Skeletal muscle tissue (tissue), 4 donors: ENCODE data around the gene SCUBE1. TPM values are rescaled to one million over a fixed set of nuclear protein-coding genes. Genes with fewer than 3 reads are reported as not detected.

Experiments used
- H3K27ac ChIP-seq: one replicate; pipeline ENCODE4 v1.7.0; 2013; ENCODE audit warnings: mild to moderate bottlenecking, low read depth, low read length, inconsistent platforms
- H3K27me3 ChIP-seq, 3 donors: one replicate each; pipeline ENCODE4 v1.7.0; 2013; ENCODE audit warnings: low read length in 3 of 3; ENCODE audit not compliant: control insufficient read depth in 3 of 3, insufficient read depth in 3 of 3
- H3K36me3 ChIP-seq, 3 donors: one replicate each; pipeline ENCODE4 v1.7.0; 2013; ENCODE audit warnings: low read length in 3 of 3; ENCODE audit not compliant: control insufficient read depth in 3 of 3, insufficient read depth in 3 of 3
- H3K4me1 ChIP-seq, 3 donors: one replicate each; pipeline ENCODE4 v1.7.0; 2013; ENCODE audit warnings: low read length in 3 of 3, mild to moderate bottlenecking in 3 of 3; ENCODE audit not compliant: control insufficient read depth in 3 of 3, insufficient read depth in 3 of 3
- H3K4me3 ChIP-seq, 3 donors: one replicate each; pipeline ENCODE4 v1.7.0; 2013; ENCODE audit warnings: low read length in 3 of 3
- H3K9ac ChIP-seq, 3 donors: one replicate each; pipeline ENCODE4 v1.7.0; 2013; ENCODE audit warnings: low read length in 3 of 3, mild to moderate bottlenecking in 3 of 3, moderate library complexity in 2 of 3, low read depth in 1 of 3
- H3K9me3 ChIP-seq, 3 donors: one replicate each; pipeline ENCODE4 v1.7.0; 2013; ENCODE audit warnings: low read length in 3 of 3; ENCODE audit not compliant: control insufficient read depth in 3 of 3
- total RNA-seq: library from RNA; depleted of rRNA; stranded (reverse); fragments of >200 nt; gene quantifications from one replicate; pipeline ENCODE4 v1.2.3, GENCODE V29; 2014
- donor health status: Osteomylitis.

The SCUBE1 gene
- total RNA-seq, 1 donor from 2014 or later, result under 0.01 TPM

GRCh38 chr22:43343670-43344519, 723 bp upstream of the SCUBE1 start:
- Histone ChIP-seq H3K9me3 (no peaks in the 10 kb centered on the region), H3K36me3 (no peaks in the 10 kb centered on the region), H3K4me1 (peaks cover 0 to 6% (median 6%) of the 10 kb centered on the region in 3 donors), H3K4me3 (no peak overlapping the region), H3K9ac (no peak overlapping the region), H3K27ac (no peak overlapping the region), H3K27me3 (peaks cover 47 to 69% (median 54%) of the 10 kb centered on the region in 3 donors)

- no peak overlapping the region for H3K4me3 ChIP-seq
- H3K27me3 ChIP-seq, result peaks cover 45 to 62% (median 58%) of the 10 kb centered on the region in 3 donors
Measured at GRCh38 chr22:43342347-43343261, 568 bp downstream of the SCUBE1 start.

GRCh38 chr22:43341565-43341964, 1.6 kb downstream of the SCUBE1 start:
- Histone ChIP-seq H3K4me3 (no peak overlapping the region), H3K27ac (no peak overlapping the region)

More at GRCh38 chr22:43342347-43343261, 568 bp downstream of the SCUBE1 start:
- no peak overlapping the region for H3K27ac ChIP-seq
- H3K9me3 ChIP-seq, result no peaks in the 10 kb centered on the region
- H3K4me1 ChIP-seq, result peaks cover 0 to 6% (median 6%) of the 10 kb centered on the region in 3 donors
- H3K36me3 ChIP-seq, result no peaks in the 10 kb centered on the region
- no peak overlapping the region for H3K9ac ChIP-seq

DNA sequence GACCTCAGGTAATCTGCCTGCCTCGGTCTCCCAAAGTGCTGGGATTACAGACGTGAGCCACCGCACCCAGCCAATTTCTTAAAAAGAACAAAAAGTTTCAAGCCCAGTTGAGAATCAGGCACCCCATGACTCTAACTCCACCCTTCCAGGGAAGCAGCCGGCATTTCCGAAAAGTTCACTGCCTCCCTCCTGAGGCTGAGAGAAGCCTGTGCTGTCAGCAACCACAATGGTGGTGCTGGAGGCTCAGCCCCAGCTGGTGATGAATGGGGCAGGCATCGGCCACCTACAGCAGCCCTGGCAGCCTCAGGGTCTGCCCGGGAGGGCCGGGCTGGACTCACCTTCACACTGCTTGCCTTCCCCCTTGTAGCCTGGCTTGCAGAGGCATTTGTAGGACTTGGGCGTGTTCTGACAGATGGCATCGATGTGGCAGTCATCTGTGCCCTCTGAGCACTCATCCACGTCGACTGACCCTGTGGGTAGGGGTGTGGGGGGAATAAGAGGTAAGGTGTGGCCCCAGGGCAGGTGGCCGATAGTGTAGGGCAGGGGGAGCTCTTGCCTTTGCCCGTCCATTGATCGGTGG, 4.3 kb downstream of the SCUBE1 start:
- Histone ChIP-seq H3K4me3 (no peak overlapping the region), H3K27ac (no peak overlapping the region), H3K27me3 (peaks cover 41 to 55% (median 53%) of the 10 kb centered on the region in 3 donors), H3K4me1 (no peaks in the 10 kb centered on the region), H3K36me3 (no peaks in the 10 kb centered on the region), H3K9ac (no peak overlapping the region), H3K9me3 (no peaks in the 10 kb centered on the region)

More at GRCh38 chr22:43341565-43341964, 1.6 kb downstream of the SCUBE1 start:
- no peaks in the 10 kb centered on the region for H3K36me3 ChIP-seq
- H3K9ac ChIP-seq, result no peak overlapping the region
- peaks cover 45 to 67% (median 67%) of the 10 kb centered on the region in 3 donors for H3K27me3 ChIP-seq
- no peaks in the 10 kb centered on the region for H3K9me3 ChIP-seq
- H3K4me1 ChIP-seq, result peaks cover 0 to 6% (median 6%) of the 10 kb centered on the region in 3 donors

GRCh38 chr22:43337946-43338345, 5.2 kb downstream of the SCUBE1 start:
- Histone ChIP-seq H3K4me1 (no peaks in the 10 kb centered on the region), H3K9me3 (no peaks in the 10 kb centered on the region), H3K4me3 (no peak overlapping the region), H3K36me3 (no peaks in the 10 kb centered on the region), H3K27me3 (peaks cover 41 to 58% (median 52%) of the 10 kb centered on the region in 3 donors), H3K27ac (no peak overlapping the region), H3K9ac (no peak overlapping the region)

GRCh38 chr22:43337385-43337784, 5.8 kb downstream of the SCUBE1 start:
- Histone ChIP-seq H3K4me1 (no peaks in the 10 kb centered on the region), H3K4me3 (no peak overlapping the region), H3K27me3 (peaks cover 39 to 59% (median 56%) of the 10 kb centered on the region in 3 donors), H3K9me3 (no peaks in the 10 kb centered on the region), H3K9ac (no peak overlapping the region), H3K27ac (no peak overlapping the region), H3K36me3 (no peaks in the 10 kb centered on the region)

DNA sequence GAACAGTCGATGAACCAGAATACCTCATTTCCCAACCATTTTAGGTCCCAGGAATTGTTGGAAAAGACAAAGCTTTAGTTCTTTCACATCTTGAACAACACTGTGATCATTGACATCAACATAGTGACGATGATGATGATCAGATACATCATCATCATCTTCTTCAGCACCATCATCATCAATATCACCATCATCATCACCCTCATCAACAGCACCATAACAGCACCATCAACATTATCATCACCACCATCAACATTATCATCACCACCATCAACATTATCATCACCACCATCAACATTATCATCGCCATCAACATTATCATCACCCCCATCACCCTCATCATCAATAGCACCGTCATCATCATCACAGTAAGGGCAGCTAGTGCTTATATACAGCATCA, 8.8 kb downstream of the SCUBE1 start:
- no peak overlapping the region for H3K4me3 ChIP-seq
- H3K9me3 ChIP-seq, result no peaks in the 10 kb centered on the region
- no peak overlapping the region for H3K27ac ChIP-seq
- peaks cover 13 to 34% (median 33%) of the 10 kb centered on the region in 3 donors for H3K27me3 ChIP-seq
- no peaks in the 10 kb centered on the region for H3K36me3 ChIP-seq
- no peak overlapping the region for H3K9ac ChIP-seq
- H3K4me1 ChIP-seq, result no peaks in the 10 kb centered on the region

GRCh38 chr22:43333978-43334377, 9.2 kb downstream of the SCUBE1 start:
- H3K9ac ChIP-seq, result no peak overlapping the region
- no peaks in the 10 kb centered on the region for H3K4me1 ChIP-seq
- peaks cover 9 to 30% (median 30%) of the 10 kb centered on the region in 3 donors for H3K27me3 ChIP-seq

DNA sequence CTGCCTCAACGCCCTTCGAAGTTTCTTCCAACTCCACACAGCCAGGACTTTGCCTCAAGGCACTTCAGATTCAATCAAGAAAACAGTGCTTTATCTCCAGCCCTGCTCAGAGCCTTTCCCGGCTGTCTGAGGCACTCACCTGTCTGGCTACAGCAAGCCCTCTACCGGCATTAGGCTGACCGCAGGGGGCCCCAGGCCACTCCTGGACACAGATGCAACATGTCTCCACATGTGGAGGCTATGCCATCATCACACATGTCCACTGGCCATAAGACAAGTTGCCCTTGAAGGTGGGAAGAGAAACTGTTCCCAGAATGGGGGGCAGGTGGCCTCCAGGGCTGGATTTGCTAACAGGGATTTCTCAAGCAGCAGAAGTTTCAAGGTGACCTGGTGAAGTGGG, 10.0 kb downstream of the SCUBE1 start:
- Histone ChIP-seq H3K27ac (no peak overlapping the region), H3K9ac (no peak overlapping the region), H3K4me3 (no peak overlapping the region), H3K36me3 (no peaks in the 10 kb centered on the region), H3K9me3 (no peaks in the 10 kb centered on the region), H3K27me3 (peaks cover 6 to 30% (median 27%) of the 10 kb centered on the region in 3 donors), H3K4me1 (no peaks in the 10 kb centered on the region)

More at GRCh38 chr22:43333978-43334377, 9.2 kb downstream of the SCUBE1 start:
- no peaks in the 10 kb centered on the region for H3K9me3 ChIP-seq
- H3K36me3 ChIP-seq, result no peaks in the 10 kb centered on the region
- no peak overlapping the region for H3K27ac ChIP-seq
- H3K4me3 ChIP-seq, result no peak overlapping the region
